HuH-7 (cell line): ENCODE measurements around the gene LRRC4B.
A peak's percentile ranks its signal among the peaks of the same experiment; 100 is the strongest.

Source experiments
- DNase-seq: peaks from one replicate; pipeline ENCODE4 v3.0.0; 2011; ENCODE audit warnings: low spot score

LRRC4B gene

DNA sequence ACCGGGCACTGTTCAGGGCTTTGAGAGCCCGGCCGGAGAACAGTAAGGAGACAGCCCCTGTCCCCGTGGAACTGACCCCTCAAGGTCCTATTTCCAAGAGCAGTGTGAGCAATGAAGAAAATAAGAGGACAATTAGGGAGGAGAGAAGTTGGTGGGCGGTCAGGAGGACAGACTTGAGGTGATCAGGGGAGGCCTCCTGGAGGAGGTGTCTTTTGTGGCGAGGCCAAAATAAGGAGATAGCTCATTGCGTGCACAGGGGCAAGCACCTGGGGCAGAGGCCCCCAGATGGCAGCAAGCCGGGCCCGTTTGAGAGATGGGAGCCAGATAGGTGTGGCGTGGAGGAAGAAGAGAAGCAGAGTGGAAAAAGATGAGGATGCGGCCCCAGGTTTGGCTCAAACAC lies 2.8 kb upstream of the LRRC4B start:
- peak; percentile 1 for DNase-seq

DNA sequence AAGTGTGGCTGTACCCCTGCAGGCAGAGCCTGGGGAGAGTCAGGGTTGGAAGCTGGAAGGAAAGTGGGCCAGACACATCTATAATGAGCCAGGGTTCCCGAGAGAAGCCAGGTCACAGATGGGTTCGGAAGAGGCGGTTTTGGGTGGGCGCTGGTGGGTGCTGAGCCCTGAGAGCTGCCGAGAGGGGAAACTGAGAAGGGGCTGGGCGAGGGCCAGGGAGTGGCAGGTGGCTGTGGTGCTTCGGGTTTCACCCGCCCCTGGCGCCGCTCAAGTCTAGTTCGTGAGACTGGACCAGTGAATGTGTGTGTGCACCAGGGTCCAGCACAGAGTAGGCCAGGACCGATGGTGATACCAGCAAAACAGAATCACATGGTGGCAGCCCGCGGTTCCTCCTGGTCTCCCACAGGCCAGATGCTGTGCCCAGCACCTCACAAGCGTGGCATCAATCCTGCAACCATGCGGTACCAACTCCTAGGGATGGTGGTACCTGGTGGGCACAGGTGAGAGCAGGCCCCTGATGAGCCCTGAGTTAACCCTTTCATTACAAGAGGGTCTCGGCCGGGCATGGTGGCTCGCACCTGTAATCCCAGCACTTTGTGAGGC lies 1.8 kb upstream of the LRRC4B start:
- peak; percentile 12 for DNase-seq

DNA sequence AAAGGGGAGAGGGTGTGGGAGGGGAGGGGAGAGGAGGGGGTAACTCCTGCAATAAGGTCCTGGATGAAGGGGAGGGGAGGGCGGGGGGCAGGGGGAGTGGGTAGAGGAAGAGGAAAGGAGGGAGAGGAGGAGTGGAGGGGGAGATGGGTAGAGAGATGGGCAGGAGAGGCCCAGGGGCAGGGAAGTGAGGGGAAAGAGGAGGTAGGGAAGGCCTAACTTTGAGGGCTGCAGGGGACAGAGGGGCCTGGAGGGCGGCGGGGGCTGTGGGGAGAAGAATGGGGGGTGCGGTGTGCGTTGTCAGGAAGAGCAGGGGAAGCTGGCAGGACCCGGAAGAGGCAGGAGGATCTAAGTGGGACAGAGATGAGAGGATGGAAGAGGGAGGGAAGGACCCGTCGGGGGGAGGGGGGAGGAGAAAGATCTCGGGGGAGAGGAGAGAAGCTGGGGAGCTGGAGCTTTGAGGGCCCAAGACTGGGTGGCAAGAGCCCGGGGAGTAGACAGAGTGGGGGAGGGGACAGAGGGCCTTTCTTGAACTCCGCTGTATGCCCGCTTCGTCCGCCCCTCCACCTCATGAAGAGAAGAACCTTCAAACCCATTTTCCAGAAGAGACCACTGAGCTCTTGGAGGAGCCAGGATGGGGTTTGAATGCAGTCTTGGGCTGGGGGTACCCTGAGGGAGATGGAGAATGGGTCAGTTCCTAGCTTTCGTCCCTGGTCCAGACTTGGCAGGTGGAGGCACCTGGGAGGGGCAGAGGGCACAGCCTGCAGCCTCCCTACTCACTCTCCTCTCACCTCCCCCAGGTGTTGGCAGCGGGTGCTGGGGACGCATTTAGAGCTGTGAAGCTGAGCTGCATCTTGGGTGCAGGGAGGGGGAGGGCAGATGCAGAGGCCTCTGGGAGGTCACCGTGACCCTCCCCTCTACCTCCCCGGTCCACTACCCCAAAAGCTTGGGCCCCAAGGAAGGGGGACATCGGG lies 778 bp upstream of the LRRC4B start:
- DNase-seq, result peak; percentile 15

DNA sequence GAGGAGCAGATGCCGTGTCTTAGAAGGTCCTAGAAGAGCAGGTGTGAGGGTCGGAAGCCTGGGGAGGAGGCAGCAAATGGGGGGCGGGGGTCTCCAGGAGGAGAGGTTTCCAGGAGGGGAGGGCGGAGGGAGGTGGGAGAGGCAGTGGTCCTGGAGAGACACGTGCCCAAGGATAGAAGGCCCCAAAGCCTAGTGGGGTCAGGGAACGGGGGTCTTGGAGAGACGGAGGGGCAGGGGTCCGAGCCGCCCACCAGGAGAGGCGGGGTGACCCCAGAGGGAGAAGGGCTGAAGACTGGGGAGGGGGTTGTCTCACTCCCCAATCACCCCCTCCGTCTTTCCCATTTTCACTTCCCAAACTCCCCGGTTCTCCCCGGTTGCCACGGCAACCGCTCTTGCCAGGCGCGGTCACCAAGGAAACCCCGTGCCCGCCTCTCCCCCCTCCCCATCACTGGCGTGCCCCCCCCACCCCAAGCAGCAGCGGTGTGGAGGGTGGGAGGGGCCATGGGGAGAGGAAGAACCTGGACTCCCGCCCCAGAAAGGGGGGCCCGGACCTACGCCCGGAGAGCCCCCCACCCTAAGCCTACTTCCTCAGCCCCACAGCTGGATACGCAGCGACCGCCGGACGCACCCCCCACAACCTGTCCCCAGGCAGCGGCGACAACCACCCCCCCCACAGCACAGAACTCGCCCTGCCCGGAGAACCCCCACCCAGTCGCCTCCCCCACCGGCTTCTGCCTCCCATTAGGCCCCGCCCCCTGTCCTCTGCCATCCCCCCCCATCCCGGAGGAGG lies 988 bp downstream of the LRRC4B start:
- no peak for DNase-seq

DNA sequence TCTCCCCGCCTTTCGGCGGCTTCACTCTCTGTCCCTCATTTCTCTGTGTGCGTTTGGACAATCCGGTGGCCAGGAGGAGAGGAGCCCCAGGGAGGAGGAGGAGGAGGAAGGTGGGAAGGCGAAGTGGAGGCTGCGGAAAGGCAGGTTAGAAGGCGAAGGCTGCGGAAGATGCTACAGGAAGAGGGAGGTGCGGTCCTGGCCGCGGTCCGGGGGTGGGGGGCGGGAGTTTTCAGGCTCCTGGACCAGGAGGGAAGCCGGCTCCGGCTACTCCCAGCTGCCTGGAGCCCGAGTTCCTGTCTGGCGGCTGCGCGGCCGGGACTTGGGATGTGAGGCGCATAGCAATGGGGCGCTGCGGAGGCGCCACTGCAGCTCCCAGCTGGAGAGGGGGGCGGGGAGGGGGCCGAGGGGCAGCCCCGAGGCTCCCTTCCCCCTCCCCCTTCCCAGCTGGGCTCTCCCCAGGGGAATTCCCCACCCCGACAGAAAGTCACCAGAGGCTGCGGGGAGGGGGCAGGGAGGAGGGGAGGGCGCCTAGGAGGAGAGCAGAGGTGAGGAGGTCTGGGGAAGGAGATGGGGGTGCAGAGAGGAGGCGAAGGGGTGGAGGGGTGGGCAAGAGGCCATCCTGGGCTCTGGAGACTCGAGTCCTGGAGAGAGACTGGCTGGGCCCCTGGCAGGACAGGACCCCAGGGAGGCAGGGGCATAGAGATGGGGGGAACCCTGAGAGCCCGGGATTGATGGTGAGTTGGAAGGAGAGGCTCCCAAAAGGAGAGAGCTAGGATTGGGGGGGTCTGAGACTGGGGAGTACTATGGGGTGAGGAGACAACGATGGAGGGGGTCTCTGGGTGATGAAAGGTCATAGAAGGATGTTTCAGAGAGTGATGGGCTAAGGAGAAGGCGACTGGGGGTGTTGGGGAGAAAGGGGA lies 2.0 kb downstream of the LRRC4B start:
- no peak for DNase-seq

DNA sequence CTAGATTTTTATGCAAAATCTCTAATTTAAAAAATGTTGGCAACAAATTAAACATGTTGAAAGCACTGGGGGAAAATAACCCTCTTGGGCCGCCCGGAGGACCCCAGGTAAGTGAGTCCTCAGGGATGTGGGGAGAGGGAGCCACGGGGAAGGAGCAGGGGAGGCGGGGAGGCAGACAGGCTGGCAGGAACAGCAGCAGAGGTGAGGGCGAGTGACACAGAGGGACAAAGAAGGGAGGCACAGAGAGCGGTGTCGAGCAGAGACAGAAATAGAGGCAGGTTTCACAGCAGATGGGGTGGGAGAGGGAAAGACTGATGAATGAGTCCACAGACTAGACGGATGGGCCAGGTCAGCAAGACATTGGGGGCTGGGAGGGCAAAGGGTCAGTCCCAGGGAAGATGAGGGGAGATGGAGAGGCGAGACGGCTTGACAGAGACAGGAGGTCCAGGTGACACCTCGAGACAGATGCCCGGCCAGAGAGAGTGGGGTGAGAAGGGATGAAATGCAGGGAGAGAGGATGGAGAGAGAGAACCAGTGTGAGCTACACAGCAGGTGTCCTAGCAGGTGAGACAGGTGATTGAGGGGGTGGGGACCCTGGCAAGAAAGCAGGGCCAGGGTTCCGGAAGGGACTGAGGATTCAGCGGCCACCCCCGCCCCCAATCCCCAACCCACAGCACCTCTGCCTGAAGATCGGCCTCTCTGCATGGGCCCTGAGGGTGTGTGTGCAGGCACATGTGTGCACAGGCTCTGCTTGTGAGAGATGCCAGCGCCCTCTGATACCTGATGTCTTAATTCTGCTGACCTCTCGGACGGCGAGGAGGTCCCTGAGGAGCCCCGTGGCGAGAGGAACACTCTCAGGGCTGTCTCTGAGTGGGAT lies 3.8 kb downstream of the LRRC4B start:
- DNase-seq, result no peak

DNA sequence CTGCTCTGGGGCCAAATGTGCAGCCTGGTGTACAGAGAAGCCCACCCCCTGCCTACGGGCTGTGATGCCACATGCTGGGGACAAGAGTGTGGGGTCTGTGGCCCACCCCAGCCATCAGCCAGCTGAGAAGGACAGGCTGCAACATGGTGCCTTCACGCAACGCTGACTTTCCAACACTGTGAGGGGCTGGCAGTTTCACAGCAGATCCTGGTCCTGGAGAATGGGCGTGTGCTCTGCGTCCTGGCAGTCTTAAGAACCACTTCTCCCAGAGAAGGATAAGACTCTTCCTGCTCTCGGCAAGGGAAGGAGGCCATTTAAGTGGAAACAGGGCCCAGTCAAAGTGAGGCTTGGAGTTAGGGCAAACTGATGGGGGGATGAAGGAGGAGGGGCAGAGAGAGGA lies 4.6 kb downstream of the LRRC4B start:
- no peak for DNase-seq

DNA sequence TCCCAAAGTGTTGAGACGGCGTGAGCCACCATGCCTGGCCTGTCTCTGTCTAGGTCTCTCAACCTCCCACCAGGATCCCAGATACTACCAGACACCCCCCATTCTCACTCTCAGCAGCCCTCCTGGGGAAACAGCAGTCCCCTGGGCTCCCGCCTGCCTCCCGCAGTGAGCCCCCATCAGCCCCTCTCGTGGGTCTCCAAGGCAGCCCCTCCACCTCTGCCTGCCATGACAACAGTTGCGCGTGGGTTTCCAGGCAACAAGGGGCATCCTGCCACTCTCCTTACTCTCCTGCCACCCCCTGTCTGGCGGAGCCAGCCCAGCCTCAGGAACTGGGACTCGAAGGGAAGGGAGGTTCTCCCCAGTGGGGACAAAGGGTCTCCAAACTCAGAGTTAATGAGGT lies 5.2 kb downstream of the LRRC4B start:
- DNase-seq, result no peak

DNA sequence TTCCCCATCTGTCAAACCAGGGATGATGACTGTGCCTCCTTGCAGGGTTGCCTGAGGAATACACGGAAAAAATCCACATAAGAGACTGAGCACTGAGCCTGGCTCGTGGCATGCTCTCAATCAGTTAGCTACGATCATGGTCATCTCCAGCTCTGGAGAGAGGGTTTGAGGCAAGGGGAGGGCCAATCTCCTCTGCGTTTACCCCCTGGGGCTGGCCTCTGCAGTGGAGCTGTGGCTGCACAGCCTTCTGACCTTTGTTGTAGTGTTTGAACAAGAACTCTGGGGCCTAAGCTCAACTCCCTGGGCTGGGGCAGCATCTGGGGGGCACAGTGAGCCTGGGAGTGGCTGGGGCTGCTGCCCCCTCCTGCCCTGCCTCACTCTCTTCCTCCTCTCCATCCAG lies 5.9 kb downstream of the LRRC4B start:
- DNase-seq, result no peak

DNA sequence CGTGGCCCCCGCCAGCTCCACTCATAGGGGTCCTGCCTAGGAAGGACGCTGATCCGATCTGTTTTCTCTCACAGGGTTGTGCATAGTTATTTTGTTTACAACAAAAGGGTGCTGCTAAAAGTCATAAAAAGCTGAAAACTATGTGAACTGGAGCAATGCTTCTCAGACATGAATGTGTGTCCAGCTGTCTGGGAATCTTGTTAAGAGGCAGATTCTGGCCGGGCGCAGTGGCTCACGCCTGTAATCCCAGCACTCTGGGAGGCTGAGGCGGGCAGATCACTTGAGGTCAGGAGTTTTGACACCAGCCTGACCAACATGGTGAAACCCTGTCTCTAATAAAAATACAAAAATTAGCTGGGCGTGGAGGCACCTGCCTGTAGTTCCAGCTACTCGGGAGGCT lies 8.6 kb downstream of the LRRC4B start:
- DNase-seq, result no peak

DNA sequence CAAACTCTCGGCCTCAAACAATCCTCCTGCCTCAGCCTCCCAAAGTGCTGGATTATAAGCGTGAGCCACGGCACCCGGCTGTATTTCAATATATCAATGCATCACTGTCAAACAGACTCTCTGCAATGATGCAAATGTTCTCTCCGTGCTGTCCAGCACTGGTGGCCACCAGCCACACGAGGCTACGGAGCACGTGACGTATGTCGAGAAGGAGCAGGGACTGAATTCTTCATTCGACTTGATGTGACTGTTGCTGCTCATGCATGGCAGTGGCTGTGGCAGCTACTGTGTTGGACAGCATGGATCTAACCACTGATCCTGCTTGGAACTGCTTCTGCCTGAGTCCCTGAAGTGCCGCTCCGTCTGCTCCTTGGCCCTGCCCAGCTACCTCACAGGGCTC lies 9.8 kb downstream of the LRRC4B start:
- DNase-seq, result no peak

DNA sequence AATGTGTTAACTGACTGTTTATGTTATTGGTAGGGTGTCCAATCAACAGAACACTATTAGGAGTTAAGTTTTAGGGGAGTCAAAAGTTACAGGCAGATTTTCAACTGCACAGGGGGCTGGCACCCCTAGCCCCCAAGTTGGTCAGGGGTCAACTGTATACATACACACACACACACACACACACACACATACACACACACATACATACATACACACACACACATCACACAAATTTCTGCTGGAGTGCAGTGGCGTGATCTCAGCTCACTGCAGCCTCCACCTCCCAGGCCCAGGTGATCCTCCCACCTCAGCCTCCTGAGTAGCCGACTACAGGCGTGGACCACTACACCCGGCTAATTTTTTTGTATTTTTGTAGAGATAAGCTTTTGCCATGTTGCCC lies 10.2 kb downstream of the LRRC4B start:
- DNase-seq, result no peak

DNA sequence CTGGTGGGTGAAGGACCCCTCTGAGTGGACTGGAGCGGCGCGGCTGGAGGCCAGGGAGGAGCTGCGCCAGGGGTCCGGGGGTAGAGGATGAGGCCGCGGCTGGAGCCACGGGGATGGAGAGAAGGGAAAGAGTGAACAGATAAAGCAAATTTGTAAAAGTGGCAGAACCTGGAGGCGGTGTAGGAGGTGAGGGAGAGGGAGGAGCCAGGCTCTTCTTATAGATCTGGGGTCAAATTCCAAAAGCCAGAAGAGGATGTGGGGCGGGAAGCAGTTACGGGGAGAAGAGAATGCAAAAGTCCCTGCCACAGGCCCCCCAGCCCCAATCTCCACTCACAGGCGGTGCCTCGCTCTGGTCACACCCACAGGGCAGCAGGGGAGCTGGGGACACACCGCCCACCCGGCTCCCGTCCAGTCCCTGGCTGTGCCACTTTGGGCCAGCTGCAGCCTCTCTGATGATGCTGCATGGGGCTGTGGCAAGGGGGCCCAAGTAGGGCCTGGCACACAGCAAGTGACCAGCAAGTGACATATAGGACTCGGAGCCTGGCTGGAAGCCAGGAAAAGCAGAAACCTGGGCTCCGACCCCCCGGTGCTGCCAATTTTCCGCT lies 11.1 kb downstream of the LRRC4B start:
- peak; percentile 54 for DNase-seq

DNA sequence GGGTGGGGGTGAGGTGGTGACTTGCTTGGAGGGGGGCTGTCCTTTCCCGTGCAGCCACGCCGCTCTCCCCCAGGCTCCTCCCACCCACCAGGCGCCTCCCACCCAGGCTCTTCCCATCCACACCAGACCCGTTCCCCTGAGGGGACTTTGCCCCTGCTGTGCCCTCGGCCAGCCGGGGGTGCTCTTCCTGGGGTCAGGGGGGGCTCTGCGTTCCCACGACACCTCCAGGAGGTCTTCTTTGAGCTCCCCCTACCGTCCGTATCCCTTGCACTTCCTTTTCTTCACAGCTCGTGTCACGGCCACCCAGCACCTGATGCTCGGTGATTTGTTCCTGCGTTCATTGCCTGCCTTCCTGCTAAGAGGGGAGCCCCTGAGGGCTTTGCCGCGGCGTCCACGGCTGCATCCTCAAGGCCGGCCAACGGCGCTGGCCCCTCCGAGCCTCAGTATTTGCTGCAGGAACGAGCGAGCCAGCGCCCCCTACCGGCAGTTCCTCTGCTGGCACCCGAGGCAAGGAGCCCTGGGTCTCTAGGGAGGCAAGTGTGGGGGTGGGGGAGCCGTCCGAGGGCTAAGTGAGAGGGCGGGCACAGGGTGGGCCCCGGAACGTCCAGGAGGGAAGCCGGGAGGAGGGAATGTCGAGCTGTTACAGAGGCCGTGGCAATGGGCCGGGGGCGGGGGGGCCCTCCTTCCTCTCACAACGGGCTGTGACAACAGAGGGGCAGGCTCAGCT lies 11.8 kb downstream of the LRRC4B start:
- DNase-seq, result peak; percentile 96

DNA sequence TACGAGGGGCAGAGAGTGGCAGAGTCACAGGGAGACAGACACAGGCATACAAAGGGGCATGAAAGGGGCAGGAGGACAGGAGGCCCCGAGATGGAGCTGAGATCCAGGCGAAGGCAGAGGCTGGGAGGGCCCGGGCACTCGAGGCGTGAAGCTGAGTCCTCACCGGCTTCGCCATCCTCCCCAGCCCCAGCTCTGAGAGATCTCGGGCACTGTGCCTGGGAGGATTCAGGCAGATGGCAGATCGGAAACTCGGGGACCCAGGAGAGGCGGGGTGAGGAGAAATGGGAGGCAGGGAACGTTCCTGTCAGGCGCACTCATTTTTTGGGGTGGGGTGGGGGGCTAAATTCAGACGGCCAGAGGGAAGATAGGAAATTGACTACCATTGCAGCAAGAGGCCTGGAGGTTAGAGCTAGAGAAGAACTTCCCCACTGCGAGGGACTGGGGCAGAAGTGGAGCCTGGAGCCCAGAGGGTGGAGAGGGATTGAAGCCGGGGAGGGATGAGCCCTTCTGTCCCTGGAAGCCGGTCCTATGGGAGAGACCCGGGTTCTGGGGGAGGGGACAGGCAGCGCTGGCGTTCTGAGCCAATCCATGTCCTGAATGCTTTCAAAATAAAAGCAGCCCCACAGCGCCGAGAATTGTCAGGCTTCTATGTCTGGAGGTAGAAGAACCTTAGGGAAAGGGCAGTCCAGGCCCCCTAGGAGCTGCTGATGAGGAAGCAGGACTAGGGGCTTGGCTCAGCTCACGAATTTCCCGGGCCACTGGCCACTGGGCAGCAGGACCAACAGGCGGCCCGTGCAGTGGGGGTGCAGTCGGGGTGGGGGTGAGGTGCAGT lies 12.6 kb downstream of the LRRC4B start:
- no peak for DNase-seq

DNA sequence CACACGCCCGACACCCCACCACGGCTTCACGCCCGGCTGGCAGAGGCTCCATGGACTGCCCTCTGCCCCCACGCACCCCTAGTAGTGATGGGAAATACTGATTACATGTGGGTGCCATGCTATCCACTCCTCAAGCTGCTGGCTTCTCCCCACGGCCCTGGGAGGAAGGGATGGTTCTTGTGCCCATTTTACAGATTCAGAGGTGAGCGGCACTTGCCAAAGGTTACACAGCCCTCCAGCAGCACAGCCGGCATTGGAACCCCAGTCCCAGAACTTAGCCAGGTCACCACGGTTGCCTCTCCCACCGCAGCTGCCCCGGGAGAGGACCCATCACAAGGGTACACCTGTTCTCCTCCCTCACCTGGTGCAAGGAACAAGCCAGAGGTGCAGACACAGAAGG lies 13.2 kb downstream of the LRRC4B start:
- DNase-seq, result no peak

DNA sequence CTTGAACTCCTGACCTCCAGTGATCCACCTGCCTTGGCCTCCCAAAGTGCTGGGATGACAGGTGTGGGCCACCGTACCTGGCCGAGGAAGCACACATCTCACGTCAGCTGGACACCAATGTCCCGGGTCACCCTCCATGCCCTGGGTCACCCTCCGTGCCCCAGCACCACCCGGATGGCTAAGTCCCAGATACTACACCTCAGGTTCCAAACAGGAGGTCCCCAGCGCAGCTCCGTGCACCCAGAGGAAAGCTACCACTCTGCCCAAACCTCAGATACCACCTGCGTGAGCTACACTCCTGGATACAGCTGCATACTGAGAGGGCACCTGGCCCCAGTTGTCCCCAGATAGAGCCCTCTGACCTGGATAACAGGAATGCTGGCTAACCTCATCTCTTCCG lies 14.0 kb downstream of the LRRC4B start:
- no peak for DNase-seq

DNA sequence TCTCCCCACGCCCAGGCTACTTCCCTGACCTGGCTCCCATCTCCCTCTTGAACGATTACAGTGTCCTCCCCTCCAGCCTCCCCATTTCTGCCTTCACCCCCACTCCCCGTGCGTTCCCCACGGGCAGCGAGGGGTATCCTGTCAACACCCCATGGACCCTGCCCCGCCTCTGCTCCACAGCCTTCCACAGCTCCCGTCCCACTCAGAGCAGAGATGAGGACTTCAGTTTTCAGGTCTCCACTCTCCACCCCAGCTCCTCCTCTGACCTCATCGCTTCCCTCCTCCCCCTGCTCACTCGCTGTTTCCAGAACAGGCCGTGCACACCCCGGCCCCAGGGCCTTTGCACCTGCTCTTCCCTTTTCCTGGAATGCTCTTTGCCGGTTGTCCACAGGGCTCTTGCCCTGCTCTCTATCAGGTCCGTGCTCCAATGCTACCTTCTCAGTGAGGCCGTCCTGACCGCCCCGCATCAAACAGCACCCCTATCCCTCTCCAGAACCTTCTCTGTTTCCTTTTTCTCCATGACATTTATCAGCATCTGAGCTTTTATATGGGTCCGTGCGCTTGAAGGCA lies 15.0 kb downstream of the LRRC4B start:
- DNase-seq, result no peak
